LoVo (cell line): ENCODE measurements around the gene TMEM87B.

ENCODE experiments used
- DNase-seq: peaks from one replicate; pipeline ENCODE4 v3.0.0-alpha.2; 2016; ENCODE audit warnings: low spot score

The TMEM87B gene

GRCh38 chr2:112151271-112151670, 96.2 kb downstream of the TMEM87B start:
- no peak for DNase-seq

GRCh38 chr2:112151701-112152440, 96.8 kb downstream of the TMEM87B start:
- no peak for DNase-seq

- DNase-seq: no peak
Measured at GRCh38 chr2:112152476-112153178, 97.6 kb downstream of the TMEM87B start.

GRCh38 chr2:112153179-112153490, 98.1 kb downstream of the TMEM87B start:
- DNase-seq: no peak

GRCh38 chr2:112153501-112153900, 98.4 kb downstream of the TMEM87B start:
- DNase-seq: no peak

DNA sequence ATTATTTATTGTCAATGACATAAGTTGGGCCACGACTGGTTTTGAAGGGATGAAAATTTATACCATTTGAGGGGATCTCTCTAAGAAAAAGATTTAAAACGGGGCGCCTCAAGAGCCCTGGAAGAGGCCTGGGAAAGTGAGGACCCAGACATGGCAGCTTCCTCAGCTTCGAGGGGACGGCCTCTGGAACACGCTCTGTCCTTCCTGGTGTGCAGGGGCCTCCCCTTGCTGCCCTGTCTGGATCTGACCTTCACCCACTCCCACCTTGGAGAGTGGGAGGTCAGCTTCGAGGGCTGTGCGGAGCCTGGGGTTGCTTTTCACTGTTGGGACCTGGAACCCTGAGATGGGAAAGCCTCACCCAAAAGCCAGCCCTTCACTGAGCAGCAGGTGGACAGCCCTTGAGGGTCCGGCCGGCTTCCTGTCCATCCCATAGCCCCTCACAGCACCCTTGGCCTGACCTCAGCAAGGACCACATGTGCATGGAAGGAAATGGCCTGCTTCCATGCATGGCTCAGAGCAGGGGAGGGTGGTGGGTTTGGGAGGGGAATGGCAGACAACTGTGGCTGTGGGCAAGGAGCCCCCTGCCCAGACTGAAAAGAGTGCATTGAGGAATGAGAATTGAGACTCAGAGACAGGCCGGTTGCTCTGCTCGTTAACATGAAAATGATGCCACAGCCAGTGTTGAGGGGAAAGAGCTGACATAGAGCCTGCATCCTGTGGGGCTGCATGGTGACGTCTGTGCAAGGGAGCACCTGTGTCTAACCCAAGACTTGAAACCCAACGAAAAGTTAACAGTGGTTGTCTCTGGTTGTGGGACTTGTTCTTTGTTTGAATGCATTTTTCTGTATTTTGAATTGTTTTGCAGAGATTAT, 99.4 kb downstream of the TMEM87B start:
- no peak for DNase-seq

DNA sequence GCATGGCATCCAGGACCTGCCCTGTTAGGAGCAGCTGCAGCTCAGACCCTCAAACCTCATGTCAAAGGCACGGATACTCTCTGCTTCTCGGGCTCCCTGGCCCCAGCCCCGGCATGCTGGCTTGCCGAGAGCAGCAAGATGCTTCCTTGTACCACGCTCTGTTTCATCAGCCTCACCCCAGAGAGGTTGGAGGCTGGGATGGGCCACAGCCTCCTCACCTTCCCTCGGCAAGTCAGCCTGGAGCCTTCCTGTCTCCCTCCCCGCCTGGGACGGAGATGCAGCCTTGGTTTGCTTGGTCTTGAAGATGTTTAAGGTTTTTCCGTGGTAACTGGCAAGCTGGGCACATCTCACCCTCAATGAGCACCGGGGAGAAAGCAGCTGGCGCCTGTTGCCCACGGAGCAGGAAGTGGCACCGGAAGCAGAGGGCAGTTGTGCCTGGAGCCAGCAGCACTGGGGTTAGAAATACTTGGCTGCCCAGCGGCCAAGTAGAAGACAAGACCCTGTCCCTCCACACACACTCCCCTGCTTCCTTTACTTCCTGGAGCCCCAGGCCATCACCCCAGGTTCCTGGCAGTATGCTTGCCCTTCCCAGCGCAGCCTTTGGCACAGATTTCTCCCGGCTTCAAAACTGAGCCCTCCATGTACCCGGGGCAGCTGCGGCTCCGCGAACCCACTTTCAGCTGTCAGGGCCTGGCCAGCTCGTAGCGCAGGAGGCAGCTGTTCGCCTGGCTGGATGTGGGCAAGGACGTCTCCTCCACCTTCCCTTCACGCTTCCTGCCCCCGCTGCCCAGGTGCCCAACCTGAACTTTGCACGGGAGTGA, 100.5 kb downstream of the TMEM87B start:
- no peak for DNase-seq

DNA sequence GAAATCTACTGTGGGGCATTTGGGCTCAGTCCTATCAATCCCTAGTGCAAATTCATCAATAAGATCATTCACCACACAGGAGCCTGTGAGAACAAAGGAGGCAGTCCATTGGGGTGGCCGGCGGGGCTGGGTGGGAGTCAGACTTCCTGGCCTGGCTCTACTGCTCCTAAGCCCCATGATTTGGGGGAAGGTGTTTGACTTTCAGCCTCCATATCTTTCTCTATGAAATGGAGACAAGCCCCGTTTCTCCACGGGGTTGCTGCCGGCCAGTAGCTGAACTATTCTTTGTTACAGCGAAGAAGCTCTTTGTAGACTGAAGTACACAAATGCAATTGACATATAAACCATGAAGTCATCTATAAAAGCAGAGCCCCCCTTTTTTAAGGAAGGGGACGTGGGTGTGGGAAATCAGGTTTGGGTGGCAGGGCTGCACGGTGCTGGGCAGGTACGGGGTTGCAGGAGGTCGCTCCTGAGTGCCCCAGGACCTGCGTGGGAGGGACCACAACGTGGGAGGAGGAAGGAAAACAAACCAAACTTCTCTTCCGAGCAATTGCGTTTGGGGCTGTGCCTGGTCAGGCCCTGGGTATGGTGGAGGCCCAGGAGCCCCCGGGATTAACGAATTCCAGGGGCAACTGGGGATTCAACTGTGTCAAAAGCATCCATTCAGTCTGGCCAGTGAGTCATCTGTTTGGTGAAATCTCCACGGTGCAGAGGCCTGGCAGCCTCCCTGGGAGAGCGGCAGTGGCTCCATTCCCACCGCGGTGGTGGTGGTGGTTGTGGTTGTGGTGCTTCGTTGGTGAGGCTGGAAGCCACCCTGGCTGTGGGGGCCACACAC, 101.3 kb downstream of the TMEM87B start:
- no peak for DNase-seq

DNA sequence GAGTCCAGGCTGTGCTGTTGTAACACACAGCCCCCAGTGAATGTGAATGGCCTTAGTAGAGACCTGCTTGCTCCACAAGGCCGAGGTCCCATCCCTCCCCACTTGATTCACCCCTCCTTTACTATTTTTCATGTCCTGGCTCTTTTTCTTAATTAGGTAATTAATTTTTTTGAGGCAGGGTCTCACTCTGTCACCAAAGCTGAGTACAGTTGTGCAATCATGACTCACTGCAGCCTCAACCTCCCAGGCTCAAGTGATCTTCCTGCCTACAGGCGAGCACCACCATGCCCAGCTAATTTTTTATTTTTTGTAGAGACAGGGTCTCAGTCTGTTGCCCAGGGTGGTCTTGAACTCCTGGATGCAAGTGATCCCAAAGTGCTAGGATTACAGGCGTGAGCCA, 102.4 kb downstream of the TMEM87B start:
- DNase-seq: no peak

GRCh38 chr2:112159454-112159921, 104.4 kb downstream of the TMEM87B start:
- DNase-seq: no peak

DNA sequence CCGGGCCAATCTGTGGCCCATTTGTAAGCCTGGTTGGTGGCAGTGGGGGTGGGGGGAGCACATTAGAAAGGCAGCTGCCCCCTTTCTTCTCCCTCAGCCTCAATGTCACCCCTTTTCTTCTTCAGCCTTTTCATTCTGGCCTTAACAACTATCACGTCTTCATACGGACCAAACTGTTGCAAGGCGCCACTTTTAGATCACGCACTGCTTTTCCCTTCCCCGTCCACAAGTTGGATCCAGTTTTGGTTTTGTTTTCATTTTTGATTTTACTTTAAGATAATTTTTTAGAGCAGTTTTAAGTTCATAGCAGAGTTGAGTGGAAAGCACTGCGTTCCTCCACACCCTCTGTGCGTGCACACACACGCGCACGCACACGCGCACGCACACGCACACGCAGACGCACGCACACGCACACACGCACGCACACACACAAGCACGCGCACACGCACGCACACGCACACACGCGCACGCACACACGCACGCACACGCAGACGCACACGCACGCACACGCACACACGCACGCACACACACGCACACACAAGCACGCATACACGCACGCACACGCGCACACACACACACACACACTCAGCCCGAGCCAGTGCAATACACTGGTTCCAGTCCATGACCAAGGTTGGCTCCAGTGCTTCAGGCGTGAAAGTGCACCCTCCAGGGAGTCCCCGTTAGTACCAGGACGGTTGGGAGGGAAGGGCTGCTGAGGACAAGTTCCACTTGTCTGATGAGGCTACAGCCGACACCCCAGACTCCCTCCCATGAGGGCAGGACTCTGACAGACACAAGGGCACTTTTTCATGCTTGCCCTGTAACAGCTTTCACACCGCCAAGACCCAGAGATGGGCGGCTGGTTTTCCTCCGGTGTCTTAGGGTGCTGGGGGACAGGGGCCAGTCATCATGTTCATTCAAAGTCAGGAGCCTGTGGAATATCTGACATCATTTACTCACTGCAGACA, 105.5 kb downstream of the TMEM87B start:
- no peak for DNase-seq

GRCh38 chr2:112161431-112162145, 106.5 kb downstream of the TMEM87B start:
- no peak for DNase-seq

DNA sequence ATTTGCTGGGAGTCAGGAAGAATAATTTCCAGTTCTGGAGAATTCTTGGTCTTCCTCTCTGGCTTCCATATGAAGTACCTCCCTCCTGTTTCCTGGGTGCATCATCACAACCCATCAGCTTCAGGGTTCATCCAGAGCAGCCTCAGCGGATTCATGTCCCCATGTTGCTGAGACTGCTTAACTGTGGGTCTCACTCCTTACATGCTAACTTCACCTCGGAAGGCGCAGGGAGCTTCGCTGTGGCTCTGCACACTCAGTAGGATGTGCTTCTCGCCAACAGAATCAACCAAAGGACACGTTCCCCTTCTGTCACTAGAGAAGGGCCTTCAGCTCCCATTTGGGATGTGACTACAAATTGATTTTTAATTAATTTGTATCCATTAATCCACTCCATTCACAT, 107.3 kb downstream of the TMEM87B start:
- no peak for DNase-seq

- no peak for DNase-seq
Measured at GRCh38 chr2:112162956-112163355, 107.9 kb downstream of the TMEM87B start.

- no peak for DNase-seq
Measured at GRCh38 chr2:112163541-112163981, 108.5 kb downstream of the TMEM87B start.

GRCh38 chr2:112164876-112165275, 109.8 kb downstream of the TMEM87B start:
- no peak for DNase-seq

DNA sequence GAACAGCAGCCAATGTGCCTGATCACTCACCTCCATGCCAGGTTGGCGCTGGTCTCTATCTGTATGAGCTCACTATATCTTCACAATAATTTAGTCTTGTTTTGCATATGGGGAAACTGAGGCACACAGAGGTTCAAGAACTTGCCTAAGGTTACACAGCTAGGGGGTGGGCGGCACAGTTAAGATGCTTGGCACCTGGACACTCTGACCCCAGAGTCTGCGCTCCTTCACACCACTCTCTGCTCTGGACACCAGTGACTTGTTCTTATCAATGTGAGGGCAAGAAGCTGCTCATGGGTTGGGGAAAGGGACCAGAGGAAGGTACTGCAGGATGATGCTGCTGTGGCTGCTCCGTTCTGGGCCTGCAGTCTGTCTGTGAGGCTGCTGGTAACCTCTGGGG, 110.2 kb downstream of the TMEM87B start:
- DNase-seq: no peak

DNA sequence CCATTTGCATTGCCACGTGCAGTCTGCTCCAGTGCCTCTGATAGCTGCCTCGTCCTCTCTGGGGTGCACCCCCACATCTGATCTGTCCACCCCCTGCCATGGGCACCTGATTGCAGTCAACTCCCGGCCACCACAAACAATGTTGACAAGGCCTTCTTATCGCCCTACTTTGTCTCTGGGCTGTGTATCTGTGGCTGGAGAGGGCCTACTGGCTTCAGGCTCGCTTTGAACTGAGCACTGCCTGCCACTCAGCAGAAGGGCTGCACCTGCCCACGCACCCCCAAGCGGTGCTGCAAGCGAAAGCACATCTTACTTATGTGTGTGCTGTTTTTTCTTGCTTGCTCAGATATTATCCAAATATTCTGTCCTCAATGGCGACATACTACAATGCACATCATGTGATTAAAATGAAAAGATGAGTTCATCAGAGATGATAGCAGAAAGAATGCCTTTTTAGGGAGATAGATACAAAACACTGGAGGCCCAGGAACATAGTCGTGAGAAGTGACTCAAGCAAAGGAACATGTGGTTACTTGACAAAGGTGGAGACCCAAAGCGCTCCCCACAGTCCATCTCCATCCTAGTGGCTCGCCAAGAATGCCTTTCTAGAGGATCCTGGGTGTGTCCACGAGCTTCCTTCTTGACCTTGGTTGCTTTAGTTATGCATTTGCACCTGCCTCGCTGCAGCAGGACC, 111.9 kb downstream of the TMEM87B start:
- DNase-seq: no peak
